HG03565 (cell line): ENCODE data around the gene SH2D3C.

Source experiments
- ATAC-seq: cut with Tn5 transposase; IDR thresholded peaks from one replicate; pipeline ENCODE4 v1.9.1; 2021; ENCODE audit warnings: mild to moderate bottlenecking, moderate library complexity; ENCODE audit not compliant: unreplicated experiment

Gene SH2D3C

DNA sequence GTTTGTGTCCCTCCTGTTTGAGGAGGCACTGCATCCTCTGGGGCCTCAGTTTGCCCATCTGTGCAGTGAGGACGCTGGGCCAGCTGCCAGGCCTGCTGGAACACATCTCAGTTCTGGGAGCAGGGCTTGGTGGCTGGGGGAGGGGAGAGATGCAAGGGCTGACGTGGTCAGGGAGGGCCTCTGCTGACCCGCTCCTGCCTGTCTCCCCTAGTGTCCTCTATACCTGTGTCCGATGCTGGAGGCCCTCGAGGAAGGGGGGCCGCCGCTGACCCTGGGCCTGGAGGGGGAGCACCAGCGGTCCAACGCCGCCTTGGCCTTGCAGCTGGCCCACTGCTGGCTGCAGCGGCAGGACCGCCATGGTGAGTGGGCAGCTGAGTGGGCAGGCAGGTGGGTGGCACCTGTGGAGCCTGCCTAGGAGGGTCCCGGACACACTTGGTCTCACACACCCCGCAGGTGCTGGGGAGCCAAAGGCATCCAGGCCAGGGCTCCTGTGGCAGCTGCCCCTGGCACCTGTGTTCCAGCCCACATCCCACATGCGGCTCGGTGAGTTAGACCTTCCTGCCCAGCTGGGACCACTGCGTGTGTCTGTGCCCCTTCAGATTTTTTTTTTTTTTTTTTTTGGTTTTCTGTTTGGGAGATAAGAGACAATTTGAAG is 30.0 kb upstream of the SH2D3C start:
- ATAC-seq: no peak

- no peak for ATAC-seq
Measured at GRCh38 chr9:127806871-127807270, 28.4 kb upstream of the SH2D3C start.

DNA sequence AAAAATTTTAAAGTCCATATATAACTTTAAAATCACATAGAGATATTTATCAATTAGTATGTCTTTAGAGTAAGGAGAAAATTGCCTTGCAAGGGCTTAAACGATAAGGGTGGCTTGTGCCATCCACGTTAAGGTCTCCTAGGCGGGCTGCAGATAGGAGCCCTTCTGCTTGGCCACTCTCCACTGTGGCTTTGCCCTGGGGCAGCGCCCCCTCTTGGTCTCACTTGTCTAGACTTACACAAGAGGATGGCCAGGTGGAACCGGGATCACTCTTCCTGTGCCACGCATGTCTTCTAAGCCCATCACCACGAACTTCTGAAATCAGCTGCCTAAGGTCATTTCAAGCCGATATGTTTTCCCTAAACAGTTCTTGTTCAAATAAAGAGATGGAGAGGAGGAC is 27.2 kb upstream of the SH2D3C start:
- ATAC-seq: no peak

DNA sequence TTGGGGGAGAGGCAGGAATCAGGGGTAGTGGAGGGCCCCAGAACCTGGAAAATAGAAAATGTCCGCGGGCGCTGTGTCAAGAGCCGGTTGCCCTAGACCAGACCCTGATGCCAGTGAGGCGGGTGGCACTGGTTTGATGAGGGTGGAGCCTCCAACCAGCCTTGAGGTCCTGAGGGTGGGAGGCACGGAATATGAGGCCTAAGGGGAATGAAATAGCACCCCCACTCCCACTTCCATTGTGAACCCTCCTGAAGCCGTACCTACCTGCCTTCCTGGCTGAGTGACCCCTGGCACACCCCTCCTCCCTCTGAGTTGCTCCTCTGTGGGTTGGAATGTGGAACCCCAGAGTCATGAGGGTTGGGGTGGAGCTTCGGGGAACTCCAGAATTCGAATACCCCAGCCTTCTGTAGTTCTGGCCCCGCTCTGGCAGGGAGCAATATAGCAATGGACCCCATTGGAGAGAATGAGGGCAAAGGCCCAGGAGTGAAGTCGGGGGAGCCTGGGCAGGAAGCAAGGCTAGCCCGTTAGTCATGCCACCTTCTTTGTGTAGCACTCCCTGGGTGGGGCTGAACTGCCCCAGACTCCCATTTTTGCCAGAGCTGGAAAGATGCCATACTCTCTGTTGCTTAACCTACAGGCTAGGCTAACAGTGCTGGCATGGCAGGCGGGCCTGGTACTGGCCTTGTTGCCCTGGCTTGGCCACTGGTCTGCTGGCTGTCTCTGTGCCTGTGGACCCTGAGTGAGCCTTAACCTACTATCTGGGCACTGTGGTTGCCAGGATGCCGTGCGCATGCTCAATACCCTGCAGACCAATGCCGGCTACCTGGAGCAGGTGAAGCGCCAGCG is 25.3 kb upstream of the SH2D3C start:
- ATAC-seq: no peak

DNA sequence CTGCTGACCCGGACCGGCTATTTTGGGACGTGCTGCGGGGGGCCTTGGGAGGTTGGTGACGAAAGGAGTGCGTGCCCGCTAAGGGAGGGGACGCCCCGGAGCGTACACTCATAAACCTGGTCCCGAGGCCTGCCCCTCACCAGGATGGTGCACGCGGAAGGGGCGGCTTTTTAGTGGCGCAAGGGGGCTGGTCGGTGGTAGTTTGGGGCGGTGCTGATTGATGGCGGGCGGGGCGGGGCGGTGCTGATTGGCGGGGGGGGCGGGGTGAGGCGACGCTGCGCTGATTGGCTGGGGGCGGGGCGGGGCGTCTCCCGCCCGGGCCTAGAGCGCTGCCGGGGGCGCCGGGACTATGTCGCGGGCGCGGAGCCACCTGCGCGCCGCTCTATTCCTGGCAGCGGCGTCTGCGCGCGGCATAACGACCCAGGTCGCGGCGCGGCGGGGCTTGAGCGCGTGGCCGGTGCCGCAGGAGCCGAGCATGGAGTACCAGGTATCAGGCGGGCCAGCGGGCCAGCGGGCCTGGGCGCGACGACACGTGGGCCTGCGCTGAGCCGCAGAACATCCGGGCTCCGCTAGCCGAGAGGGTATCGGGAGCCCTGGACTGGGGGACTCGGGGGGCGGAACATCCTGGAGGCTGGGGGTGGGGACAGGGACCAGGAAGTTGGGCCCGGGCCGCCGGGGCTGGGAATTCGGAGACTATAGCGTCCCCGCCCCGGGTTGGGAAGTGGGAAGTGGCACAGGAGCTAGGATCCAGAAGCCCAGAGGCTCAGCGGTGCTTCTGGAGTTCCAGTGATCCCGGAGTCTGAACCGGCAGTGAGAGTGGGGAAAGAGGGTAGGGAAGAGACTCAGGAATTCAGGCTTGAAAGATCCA is 24.3 kb upstream of the SH2D3C start, which contains the start of gene FPGS:
Gene FPGS, plus strand, starts transcription at position 307 of the 868 bp plus-strand sequence. Its CDS starts 43 bp downstream, at position 350.
- peak; percentile 63 for ATAC-seq

DNA sequence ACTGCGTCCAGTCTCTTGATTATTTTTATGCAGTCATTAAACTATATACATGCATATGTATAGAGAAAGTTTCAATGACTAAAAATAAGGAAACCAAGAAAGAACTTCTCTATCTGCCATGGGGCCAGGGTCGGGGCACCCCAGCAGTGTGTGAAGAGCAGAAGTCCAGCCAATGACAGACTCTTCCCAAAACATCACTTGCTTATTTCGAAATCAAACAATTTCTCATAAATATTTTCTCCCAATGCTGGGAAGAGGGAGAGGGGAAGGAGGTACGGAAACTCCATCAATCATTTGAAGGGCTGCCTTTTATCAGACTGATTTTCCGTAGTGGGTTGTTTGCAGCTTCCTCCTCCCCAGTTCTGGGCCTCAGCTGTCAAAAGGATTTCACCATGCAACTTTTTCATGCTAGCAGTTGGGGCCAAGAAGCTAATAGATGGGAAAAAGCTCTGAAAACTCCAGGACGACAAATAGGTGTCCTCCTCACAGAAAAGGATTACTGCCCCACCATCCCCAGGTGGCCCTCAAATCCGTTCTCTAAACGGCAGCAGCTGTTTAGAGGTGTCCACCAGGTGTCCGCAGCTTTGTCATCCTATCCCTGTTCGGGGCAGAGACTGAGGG is 23.6 kb upstream of the SH2D3C start:
- ATAC-seq: no peak

DNA sequence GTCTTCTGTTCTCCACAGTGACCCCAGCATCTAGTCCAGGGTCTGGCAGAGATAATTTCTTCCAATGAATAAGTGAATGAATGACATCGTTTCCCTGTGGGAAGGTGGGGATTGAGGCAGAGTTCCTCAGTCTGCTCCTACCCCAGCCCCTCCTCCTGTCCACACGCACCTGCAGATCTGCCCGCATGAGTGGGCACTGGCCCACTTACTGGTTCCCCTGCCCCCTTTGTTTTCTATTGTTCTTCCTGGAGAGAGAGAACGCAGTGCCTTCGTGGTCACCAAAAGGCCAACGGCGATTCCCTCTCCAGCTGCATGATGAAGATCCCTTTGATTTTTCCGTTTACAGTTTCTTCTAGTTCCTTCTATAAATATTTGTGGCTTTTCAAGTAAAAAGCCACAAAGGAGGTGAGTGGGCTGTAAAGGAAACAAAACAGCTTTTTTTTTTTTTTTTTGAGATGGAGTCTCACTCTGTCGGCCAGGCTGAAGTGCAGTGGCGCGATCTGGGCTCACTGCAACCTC is 18.4 kb upstream of the SH2D3C start:
- ATAC-seq: no peak

DNA sequence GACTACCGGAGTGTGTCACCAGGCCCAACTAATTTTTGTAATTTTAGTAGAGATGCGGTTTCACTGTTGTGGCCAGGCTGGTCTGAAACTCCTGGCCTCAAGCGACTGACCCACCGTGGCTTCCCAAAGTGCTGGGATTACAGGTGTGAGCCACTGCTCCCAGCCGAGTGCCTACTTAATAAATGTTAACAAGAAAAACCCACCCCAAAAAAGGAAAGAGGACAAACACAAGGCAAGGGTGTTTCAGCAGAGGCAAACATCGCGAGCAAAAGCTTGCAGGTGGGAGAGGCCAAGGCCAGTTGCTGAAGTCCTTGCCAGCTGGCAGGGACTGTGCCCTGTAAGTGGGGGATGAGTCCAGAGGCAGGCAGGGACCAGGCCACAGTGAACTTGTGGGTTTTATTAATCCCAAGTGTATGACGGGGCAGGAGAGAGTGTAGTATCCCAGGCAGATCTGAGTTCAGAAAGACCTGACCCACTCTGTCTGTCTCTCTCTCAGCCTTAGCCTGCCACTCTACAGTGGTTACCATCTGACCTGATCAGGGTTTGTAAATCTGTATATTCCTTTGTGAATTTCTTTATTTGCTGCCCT is 17.9 kb upstream of the SH2D3C start:
- no peak for ATAC-seq

DNA sequence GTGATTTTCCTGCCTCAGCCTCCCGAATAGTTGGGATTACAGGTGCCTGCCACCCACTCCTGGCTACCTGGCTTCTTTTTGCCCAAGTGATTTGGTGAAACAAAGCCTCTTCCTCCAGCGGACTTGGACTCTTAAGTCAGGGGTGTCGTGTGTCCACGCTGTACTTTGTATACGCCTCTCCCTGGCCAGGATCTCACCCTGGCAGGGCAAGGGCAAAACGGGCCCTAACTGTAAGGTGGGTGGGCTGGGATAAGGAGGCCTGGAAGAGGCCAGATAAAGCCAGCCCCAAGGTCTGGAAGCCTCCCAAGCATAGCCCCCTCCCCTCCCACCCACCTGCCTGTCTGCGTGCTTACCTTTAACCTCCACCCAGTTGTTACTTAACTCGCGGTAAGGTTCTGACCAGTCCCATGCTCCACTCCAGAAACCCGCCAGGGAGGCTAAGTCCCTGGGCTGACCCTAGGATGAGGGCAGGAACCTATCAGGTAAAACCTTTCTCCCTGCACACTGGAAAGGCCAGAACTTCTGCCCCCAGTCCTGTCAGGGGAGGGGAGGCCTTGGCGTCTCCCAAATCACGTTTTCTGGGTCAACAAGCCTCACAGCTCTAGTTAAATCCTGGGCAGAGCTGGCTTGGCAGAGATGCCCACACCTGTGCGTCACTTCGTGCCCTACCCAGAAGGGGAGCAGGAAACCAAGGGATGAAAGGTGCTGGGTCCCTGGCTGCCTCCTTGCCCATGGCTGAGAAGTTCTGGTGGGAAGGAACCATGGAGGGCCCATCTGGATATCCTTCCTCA is 15.7 kb upstream of the SH2D3C start:
- ATAC-seq: no peak

- no peak for ATAC-seq
Measured at GRCh38 chr9:127793093-127793708, 14.7 kb upstream of the SH2D3C start.

- no peak for ATAC-seq
Measured at GRCh38 chr9:127792417-127793031, 14.1 kb upstream of the SH2D3C start.

- no peak for ATAC-seq
Measured at GRCh38 chr9:127791085-127791484, 12.6 kb upstream of the SH2D3C start.

GRCh38 chr9:127790094-127790855 is 11.8 kb upstream of the SH2D3C start:
- no peak for ATAC-seq

DNA sequence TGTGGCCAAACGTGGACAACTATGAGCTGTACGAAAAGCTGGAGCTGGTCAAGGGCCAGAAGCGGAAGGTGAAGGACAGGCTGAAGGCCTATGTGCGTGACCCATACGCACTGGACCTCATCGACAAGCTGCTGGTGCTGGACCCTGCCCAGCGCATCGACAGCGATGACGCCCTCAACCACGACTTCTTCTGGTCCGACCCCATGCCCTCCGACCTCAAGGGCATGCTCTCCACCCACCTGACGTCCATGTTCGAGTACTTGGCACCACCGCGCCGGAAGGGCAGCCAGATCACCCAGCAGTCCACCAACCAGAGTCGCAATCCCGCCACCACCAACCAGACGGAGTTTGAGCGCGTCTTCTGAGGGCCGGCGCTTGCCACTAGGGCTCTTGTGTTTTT is 10.7 kb upstream of the SH2D3C start:
- ATAC-seq: no peak

GRCh38 chr9:127788337-127789011 is 10.0 kb upstream of the SH2D3C start:
- ATAC-seq: no peak

GRCh38 chr9:127786773-127787104 is 8.3 kb upstream of the SH2D3C start:
- ATAC-seq: no peak
